ENCODE results near the gene PCED1B.

The PCED1B gene

GRCh38 chr12:47219243-47219642, 139.8 kb downstream of the PCED1B start:
- Histone ChIP-seq H3K23ac (ENCODE audit: low read length) (no peak overlapping the region), H3K9ac (ENCODE audit: low read length) (no peak overlapping the region), H3K18ac (ENCODE audit: low read length) (no peak overlapping the region), H2BK120ac (ENCODE audit: insufficient read depth, low read length, poor library complexity) (no peak overlapping the region), H3K27ac (ENCODE audit: low read depth, low read length) (no peak overlapping the region), H3K4ac (ENCODE audit: low read depth, low read length) (no peak overlapping the region), H2AK5ac (ENCODE audit: low read length) (no peak overlapping the region), H2BK12ac (ENCODE audit: low read length) (no peak overlapping the region), H3K4me2 (ENCODE audit: low read length) (no peak overlapping the region), H2AFZ (ENCODE audit: insufficient read depth, low read length, poor library complexity) (no peak overlapping the region), H3K27me3 (ENCODE audit: insufficient read depth, low read length) (no peaks in the 10 kb centered on the region), H2BK5ac (ENCODE audit: low read depth, low read length, poor library complexity) (no peak overlapping the region), H3K79me1 (ENCODE audit: low read length) (peaks cover 16% of the 10 kb centered on the region), H4K8ac (ENCODE audit: low read depth, low read length) (no peak overlapping the region), H3K9me3 (ENCODE audit: insufficient read depth, low read depth, low read length) (no peaks in the 10 kb centered on the region), H3K4me1 (ENCODE audit: control insufficient read depth in 1 of 2, insufficient read depth in 2 of 2, low read length in 2 of 2) (peaks cover 10 to 13% of the 10 kb centered on the region in 2 experiments), H3K4me3 (ENCODE audit: low read depth, low read length) (no peak overlapping the region), H3K79me2 (ENCODE audit: control insufficient read depth, insufficient read depth, low read length, poor library complexity) (no peaks in the 10 kb centered on the region), H3K14ac (ENCODE audit: low read length) (no peak overlapping the region), H3K36me3 (ENCODE audit: control insufficient read depth in 1 of 2, insufficient read depth in 2 of 2, low read length in 2 of 2) (no peaks in the 10 kb centered on the region), H4K91ac (ENCODE audit: low read depth, low read length) (no peak overlapping the region), H4K12ac (ENCODE audit: low read depth, low read length) (no peak overlapping the region)
- DNase-seq: no peak
- WGBS (ENCODE audit: extremely low coverage, insufficient coverage, insufficient read length): no CpG with 5 or more reads among the region's 3 CpGs

DNA sequence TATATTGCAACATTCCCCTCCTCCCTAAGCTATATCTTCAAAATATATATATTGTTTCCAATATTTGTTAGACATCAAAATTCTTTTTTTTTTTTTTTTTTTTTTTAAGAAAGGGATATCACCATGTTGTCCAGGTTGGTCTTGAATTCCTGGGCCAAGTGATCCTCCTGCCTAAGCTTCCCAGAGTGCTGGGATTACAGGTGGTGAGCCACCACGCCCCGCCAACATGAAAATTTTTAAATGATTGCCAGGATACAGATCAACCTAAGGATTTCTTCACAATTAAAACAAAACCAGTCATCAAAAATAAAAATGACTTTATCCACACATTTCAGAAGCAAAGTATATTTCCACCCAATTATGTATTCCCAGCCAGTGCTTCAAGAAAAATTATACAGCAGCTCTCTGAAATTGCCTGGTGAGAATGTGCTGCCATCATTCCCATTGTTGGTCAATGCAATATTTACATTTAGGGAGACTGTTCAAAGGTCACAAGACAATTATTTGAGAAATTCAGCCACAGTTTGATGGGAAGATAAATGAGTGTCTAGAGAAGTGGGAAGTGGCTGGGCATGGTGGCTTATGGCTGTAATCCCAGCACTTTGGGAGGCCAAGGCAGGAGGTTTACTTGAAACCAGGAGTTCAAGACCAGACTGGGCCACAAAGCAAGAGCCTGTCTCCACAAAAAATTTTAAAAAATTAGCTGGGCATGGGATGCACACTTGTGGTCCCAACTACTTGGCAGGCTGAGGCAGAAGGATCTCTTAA, 142.0 kb downstream of the PCED1B start:
- peak in 1 of 2 donors; percentile 59 for DNase-seq
- Histone ChIP-seq H3K27ac (ENCODE audit: low read depth, low read length) (no peak overlapping the region), H3K4me3 (ENCODE audit: low read depth, low read length) (no peak overlapping the region), H4K8ac (ENCODE audit: low read depth, low read length) (no peak overlapping the region), H3K4me2 (ENCODE audit: low read length) (no peak overlapping the region), H4K12ac (ENCODE audit: low read depth, low read length) (no peak overlapping the region), H2AFZ (ENCODE audit: insufficient read depth, low read length, poor library complexity) (no peak overlapping the region), H2BK5ac (ENCODE audit: low read depth, low read length, poor library complexity) (no peak overlapping the region), H3K18ac (ENCODE audit: low read length) (no peak overlapping the region), H4K91ac (ENCODE audit: low read depth, low read length) (no peak overlapping the region), H3K4me1 (ENCODE audit: control insufficient read depth in 1 of 2, insufficient read depth in 2 of 2, low read length in 2 of 2) (peaks cover 10 to 13% of the 10 kb centered on the region in 2 experiments), H3K9me3 (ENCODE audit: insufficient read depth, low read depth, low read length) (no peaks in the 10 kb centered on the region), H3K9ac (ENCODE audit: low read length) (no peak overlapping the region), H3K23ac (ENCODE audit: low read length) (no peak overlapping the region), H2AK5ac (ENCODE audit: low read length) (no peak overlapping the region), H2BK12ac (ENCODE audit: low read length) (no peak overlapping the region), H2BK120ac (ENCODE audit: insufficient read depth, low read length, poor library complexity) (no peak overlapping the region), H3K27me3 (ENCODE audit: insufficient read depth, low read length) (no peaks in the 10 kb centered on the region), H3K79me1 (ENCODE audit: low read length) (peaks cover 17% of the 10 kb centered on the region), H3K4ac (ENCODE audit: low read depth, low read length) (no peak overlapping the region), H3K36me3 (ENCODE audit: control insufficient read depth in 1 of 2, insufficient read depth in 2 of 2, low read length in 2 of 2) (no peaks in the 10 kb centered on the region), H3K79me2 (ENCODE audit: control insufficient read depth, insufficient read depth, low read length, poor library complexity) (no peaks in the 10 kb centered on the region), H3K14ac (ENCODE audit: low read length) (no peak overlapping the region)
- no CpG with 5 or more reads among the region's 2 CpGs for WGBS (ENCODE audit: extremely low coverage, insufficient coverage, insufficient read length)

- Histone ChIP-seq H3K79me2 (ENCODE audit: control insufficient read depth, insufficient read depth, low read length, poor library complexity) (no peaks in the 10 kb centered on the region), H2BK120ac (ENCODE audit: insufficient read depth, low read length, poor library complexity) (peak overlapping the region; percentile 17), H4K12ac (ENCODE audit: low read depth, low read length) (no peak overlapping the region), H2AK5ac (ENCODE audit: low read length) (no peak overlapping the region), H3K27me3 (ENCODE audit: insufficient read depth, low read length) (no peaks in the 10 kb centered on the region), H3K18ac (ENCODE audit: low read length) (no peak overlapping the region), H4K8ac (ENCODE audit: low read depth, low read length) (no peak overlapping the region), H3K4me1 (ENCODE audit: control insufficient read depth in 1 of 2, insufficient read depth in 2 of 2, low read length in 2 of 2) (peaks cover 10 to 13% of the 10 kb centered on the region in 2 experiments), H3K4ac (ENCODE audit: low read depth, low read length) (no peak overlapping the region), H3K9ac (ENCODE audit: low read length) (no peak overlapping the region), H3K4me2 (ENCODE audit: low read length) (no peak overlapping the region), H3K23ac (ENCODE audit: low read length) (no peak overlapping the region), H3K14ac (ENCODE audit: low read length) (no peak overlapping the region), H4K91ac (ENCODE audit: low read depth, low read length) (no peak overlapping the region), H3K27ac (ENCODE audit: low read depth, low read length) (no peak overlapping the region), H3K4me3 (ENCODE audit: low read depth, low read length) (no peak overlapping the region), H3K36me3 (ENCODE audit: control insufficient read depth in 1 of 2, insufficient read depth in 2 of 2, low read length in 2 of 2) (no peaks in the 10 kb centered on the region), H3K79me1 (ENCODE audit: low read length) (peaks cover 17% of the 10 kb centered on the region), H3K9me3 (ENCODE audit: insufficient read depth, low read depth, low read length) (no peaks in the 10 kb centered on the region), H2BK5ac (ENCODE audit: low read depth, low read length, poor library complexity) (no peak overlapping the region), H2BK12ac (ENCODE audit: low read length) (peak overlapping the region; percentile 45), H2AFZ (ENCODE audit: insufficient read depth, low read length, poor library complexity) (no peak overlapping the region)
- DNase-seq: no peak
- no CpG with 5 or more reads among the region's 3 CpGs for WGBS (ENCODE audit: extremely low coverage, insufficient coverage, insufficient read length)
These were observed 143.2 kb downstream of the PCED1B start for GRCh38 chr12:47222520-47223030.

- no peaks in the 10 kb centered on the region for H3K36me3 ChIP-seq (ENCODE audit: control insufficient read depth in 1 of 2, insufficient read depth in 2 of 2, low read length in 2 of 2)
These were observed 143.8 kb downstream of the PCED1B start for GRCh38 chr12:47223031-47223847.

More at GRCh38 chr12:47223031-47223847, 143.8 kb downstream of the PCED1B start:
- Histone ChIP-seq H3K4ac (ENCODE audit: low read depth, low read length) (peak overlapping the region; percentile 82), H4K91ac (ENCODE audit: low read depth, low read length) (peak overlapping the region; percentile 89), H2AK5ac (ENCODE audit: low read length) (peak overlapping the region; percentile 88), H2BK12ac (ENCODE audit: low read length) (peak overlapping the region; percentile 69), H4K12ac (ENCODE audit: low read depth, low read length) (peak overlapping the region; percentile 91), H3K4me1 (ENCODE audit: control insufficient read depth in 1 of 2, insufficient read depth in 2 of 2, low read length in 2 of 2) (peaks cover 10 to 13% of the 10 kb centered on the region in 2 experiments), H3K9me3 (ENCODE audit: insufficient read depth, low read depth, low read length) (no peaks in the 10 kb centered on the region), H4K8ac (ENCODE audit: low read depth, low read length) (peak overlapping the region; percentile 76), H3K27me3 (ENCODE audit: insufficient read depth, low read length) (no peaks in the 10 kb centered on the region), H3K23ac (ENCODE audit: low read length) (no peak overlapping the region), H3K4me2 (ENCODE audit: low read length) (no peak overlapping the region), H2BK5ac (ENCODE audit: low read depth, low read length, poor library complexity) (peak overlapping the region; percentile 95), H3K14ac (ENCODE audit: low read length) (peak overlapping the region; percentile 92), H3K79me2 (ENCODE audit: control insufficient read depth, insufficient read depth, low read length, poor library complexity) (no peaks in the 10 kb centered on the region), H3K9ac (ENCODE audit: low read length) (no peak overlapping the region), H3K18ac (ENCODE audit: low read length) (peak overlapping the region; percentile 74), H3K79me1 (ENCODE audit: low read length) (peaks cover 14% of the 10 kb centered on the region), H2AFZ (ENCODE audit: insufficient read depth, low read length, poor library complexity) (peak overlapping the region; percentile 59), H2BK120ac (ENCODE audit: insufficient read depth, low read length, poor library complexity) (peak overlapping the region; percentile 91), H3K27ac (ENCODE audit: low read depth, low read length) (peak overlapping the region; percentile 66), H3K4me3 (ENCODE audit: low read depth, low read length) (no peak overlapping the region)
- no CpG with 5 or more reads among the region's 7 CpGs for WGBS (ENCODE audit: extremely low coverage, insufficient coverage, insufficient read length)
- no peak for DNase-seq

All from trophoblast cell (in vitro differentiated cells and primary cell).